Islet of Langerhans (tissue), 1 donor: ENCODE measurements around the gene PPP1R3E.

ENCODE experiments used
- FAIRE-seq: peaks from one replicate; lab custom pipeline; 2011; peaks lifted over from hg19 to GRCh38; lab: Jason Lieb, UNC

The PPP1R3E gene

DNA sequence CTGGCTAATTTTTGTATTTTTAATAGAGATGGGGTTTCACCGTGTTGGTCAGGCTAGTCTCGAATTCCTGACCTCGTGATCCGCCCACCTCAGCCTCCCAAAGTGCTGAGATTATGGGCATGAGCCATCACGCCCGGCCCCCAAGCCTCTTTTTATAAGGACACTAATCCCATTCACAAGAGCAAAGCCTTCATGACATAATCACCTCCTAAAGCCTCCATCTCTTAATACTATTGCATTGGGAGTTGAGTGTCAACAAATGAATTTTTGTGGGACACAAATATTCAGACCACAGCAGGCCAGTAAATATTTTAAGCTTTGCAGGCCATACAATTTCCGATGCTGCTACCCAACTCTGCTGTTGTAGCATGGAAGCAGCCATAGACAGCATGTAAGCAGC, 54.1 kb downstream of the PPP1R3E start:
- no peak for FAIRE-seq
